Measurements from ENCODE around the gene ABCD3. TPM values are rescaled to one million over a fixed set of nuclear protein-coding genes. Genes with fewer than 3 reads are reported as not detected.

ABCD3 gene
- total and polyA plus RNA-seq, 2 of the 13 experiments (the other 11 are each of a cell fraction or from before 2014, with no cell fraction given) = 27.5 to 166 TPM

GRCh38 chr1:94418664-94419655, 771 bp downstream of the ABCD3 start (continued):
- TF ChIP-seq HMGXB4 (CRISPR knock-in tag; IDR thresholded peaks at IDR 0.05; ENCODE audit: borderline replicate concordance in 1 of 2, low read depth in 1 of 2) (0 out of 4 replicates have a peak, but pooled peaks of 1 of the 2 experiments have one; percentile 25), RBFOX2 (IDR thresholded peaks at IDR 0.05; ENCODE audit: low read depth, low read length) (peak; percentile 60; the same call in 1 of the 2 replicates), ZNF512 (CRISPR knock-in tag; IDR thresholded peaks at IDR 0.05) (0 out of 2 replicates have a peak, but pooled peaks have one; percentile 23), PLRG1 (conservative IDR thresholded peaks at IDR 0.05) (no peak), ARHGAP35 (CRISPR knock-in tag; IDR thresholded peaks at IDR 0.05; ENCODE audit: borderline replicate concordance) (peak; percentile 20; the same call in 1 of the 2 replicates), FOXM1 (CRISPR knock-in tag; IDR thresholded peaks at IDR 0.05) (no peak), CSRNP1 (CRISPR knock-in tag; IDR thresholded peaks at IDR 0.05) (peak; percentile 52; the same call in 1 of the 2 replicates), ZFY (CRISPR knock-in tag; IDR thresholded peaks at IDR 0.05) (no peak; the same call in 1 of the 2 replicates), ZNF792 (CRISPR knock-in tag; IDR thresholded peaks at IDR 0.05) (no peak; the same call in 1 of the 2 replicates), MZF1 (CRISPR knock-in tag; IDR thresholded peaks at IDR 0.05; ENCODE audit: borderline replicate concordance) (no peak), ZNF350 (CRISPR knock-in tag; IDR thresholded peaks at IDR 0.05; ENCODE audit: borderline replicate concordance, low read depth) (no peak), ZNF839 (CRISPR knock-in tag; IDR thresholded peaks at IDR 0.05; ENCODE audit: borderline replicate concordance) (peak; percentile 71; the same call in 1 of the 2 replicates), KLF13 (CRISPR knock-in tag; IDR thresholded peaks at IDR 0.05) (no peak), MTERF4 (CRISPR knock-in tag; IDR thresholded peaks at IDR 0.05) (peak; percentile 43; the same call in 1 of the 2 replicates), ZNF224 (CRISPR knock-in tag; IDR thresholded peaks at IDR 0.05) (peak; percentile 50; the same call in 1 of the 2 replicates), MAFG (CRISPR knock-in tag; IDR thresholded peaks at IDR 0.05) (no peak), JDP2 (CRISPR knock-in tag; IDR thresholded peaks at IDR 0.05; ENCODE audit: borderline replicate concordance) (no peak; the same call in 1 of the 2 replicates), HNRNPL (IDR thresholded peaks at IDR 0.05; ENCODE audit: low read depth, low read length) (0 out of 2 replicates have a peak, but pooled peaks have one; percentile 41), ZNF605 (CRISPR knock-in tag; IDR thresholded peaks at IDR 0.05) (peak; percentile 57; the same call in 1 of the 2 replicates), ZFP36L2 (CRISPR knock-in tag; IDR thresholded peaks at IDR 0.05) (0 out of 2 replicates have a peak, but pooled peaks have one; percentile 24), CBX2 (IDR thresholded peaks at IDR 0.05; ENCODE audit: low read depth, low read length) (no peak), CBX2 (CRISPR knock-in tag; IDR thresholded peaks at IDR 0.05; ENCODE audit: low read depth) (no peak), CAMTA2 (CRISPR knock-in tag; IDR thresholded peaks at IDR 0.05; ENCODE audit: borderline replicate concordance) (no peak)

All from HepG2 (cell line).